CD4-positive, alpha-beta T cell (primary cell): ENCODE measurements around the gene MORC3. TPM values are rescaled to one million over a fixed set of nuclear protein-coding genes. Genes with fewer than 3 reads are reported as not detected.

Experiments
- ATAC-seq: fragments of 200-7000 bp; cut with Tn5 transposase; one replicate; pipeline ENCODE4 v1.10.0; 2022; ENCODE audit warnings: mild to moderate bottlenecking; ENCODE audit not compliant: poor library complexity
- CTCF ChIA-PET: fragments of 350-600 bp; sonication (Branson Sonifier 250); formaldehyde crosslinking; loops from one replicate; lab custom pipeline; 2021; ENCODE audit warnings: antibody characterized with exemption, inconsistent platforms; lab: Charles Lee
- POLR2A ChIA-PET: fragments of 350-600 bp; sonication (Branson Sonifier 250); formaldehyde crosslinking; loops from one replicate; lab custom pipeline; 2021; ENCODE audit warnings: antibody characterized with exemption, inconsistent platforms; lab: Charles Lee
- DNase-seq, 14 experiments: peaks; one replicate each; pipeline ENCODE4 v3.0.0-alpha.2; 2013 to 2020; ENCODE audit warnings: mixed read lengths in 2 of 14
- H3K27ac ChIP-seq, 2 donors: one replicate each; pipeline versions ENCODE4 v1.5.1 to v1.7.0; 2013; ENCODE audit warnings: low read length in 2 of 2, low read depth in 1 of 2, mild to moderate bottlenecking in 1 of 2
- H3K27me3 ChIP-seq, 2 experiments: 1 replicate in 1 of 2; 2 replicates in 1 of 2; pipeline versions ENCODE4 v1.6.1 to v1.7.0; 2013; ENCODE audit warnings: low read length in 2 of 2, control low read depth in 1 of 2, mild to moderate bottlenecking in 1 of 2, moderate library complexity in 1 of 2; ENCODE audit not compliant: insufficient read depth in 2 of 2, control insufficient read depth in 1 of 2
- H3K36me3 ChIP-seq: one replicate; pipeline ENCODE4 v1.6.1; 2013; ENCODE audit warnings: low read length, control low read depth; ENCODE audit not compliant: insufficient read depth
- H3K4me1 ChIP-seq: one replicate; pipeline ENCODE4 v1.6.1; 2013; ENCODE audit warnings: low read length, control low read depth; ENCODE audit not compliant: insufficient read depth
- H3K4me3 ChIP-seq: one replicate; pipeline ENCODE4 v1.5.1; 2013; ENCODE audit warnings: mild to moderate bottlenecking, low read length, moderate library complexity
- H3K9me3 ChIP-seq, 2 experiments: 1 replicate in 1 of 2; 2 replicates in 1 of 2; pipeline versions ENCODE4 v1.6.1 to v1.7.0; 2013; ENCODE audit warnings: low read length in 2 of 2, mild to moderate bottlenecking in 2 of 2, control low read depth in 1 of 2, moderate library complexity in 1 of 2; ENCODE audit not compliant: control insufficient read depth in 1 of 2, insufficient read depth in 1 of 2
- H3K27ac Mint-ChIP-seq: one replicate; pipeline ENCODE4 v1.8.0; 2020; ENCODE audit warnings: mixed read lengths
- H3K27me3 Mint-ChIP-seq: one replicate; pipeline ENCODE4 v1.8.0; 2021; ENCODE audit warnings: mixed read lengths
- H3K36me3 Mint-ChIP-seq: one replicate; pipeline ENCODE4 v1.8.0; 2021; ENCODE audit warnings: low read depth, mixed read lengths
- H3K4me1 Mint-ChIP-seq: one replicate; pipeline ENCODE4 v1.8.0; 2021; ENCODE audit warnings: low read depth, mixed read lengths
- H3K4me3 Mint-ChIP-seq: one replicate; pipeline ENCODE4 v1.8.0; 2020; ENCODE audit warnings: mild to moderate bottlenecking, mixed read lengths
- H3K9me3 Mint-ChIP-seq: one replicate; pipeline ENCODE4 v1.8.0; 2020; ENCODE audit warnings: mixed read lengths
- intact Hi-C, 2 experiments: fragments of 100-400 bp; cut with DNase I in 1 of 2; cut with micrococcal nuclease in 1 of 2; formaldehyde crosslinking; loops; one replicate each; pipeline versions ENCODE4 v1.15.1 to v1.9.0; 2023 to 2025; cut with DNase I, micrococcal nuclease
- total RNA-seq, 174 experiments: library from RNA in 2 of 174; stranded (reverse) in 2 of 174; gene quantifications; one replicate each; pipeline ENCODE4 v1.2.3 and lab custom pipeline; 2021 to 2026
- TF ChIP-seq, protein P1 (sequence below): fragments of 200-600 bp; IDR thresholded peaks from one replicate; pipeline ENCODE4 v1.8.0; 2022; ENCODE audit warnings: antibody characterized with exemption, mild to moderate bottlenecking

Gene MORC3
- total RNA-seq, 2 experiments from 2014 or later = 70.2 to 71.0 TPM

DNA sequence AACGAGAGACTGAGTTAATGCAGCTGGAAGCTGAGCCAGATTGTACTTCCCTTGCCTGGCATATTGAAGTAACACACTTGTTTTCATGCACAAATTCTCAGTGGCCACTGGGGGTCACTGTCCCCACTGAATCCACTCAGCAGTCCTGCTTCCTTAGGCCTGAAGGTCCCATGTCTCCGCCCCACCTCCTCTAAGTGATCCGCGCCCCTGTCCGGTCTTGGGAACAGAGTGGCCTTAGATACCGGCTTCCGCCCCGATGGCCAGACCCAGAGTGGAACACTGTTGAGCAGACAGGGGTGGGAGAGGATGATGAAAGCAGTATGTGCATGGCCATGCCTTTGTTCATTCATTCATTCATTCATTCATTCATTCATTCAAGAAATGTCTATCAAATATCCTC is 100.0 kb downstream of the MORC3 start:
- DNase-seq (peak in 11 of 14 experiments; percentile 10 to 64 (median 30)), ATAC-seq (peak; percentile 49)
- Histone ChIP-seq H3K9me3 (no peaks in the 10 kb centered on the region), H3K27ac (no peak overlapping the region), H3K4me1 (no peaks in the 10 kb centered on the region), H3K4me3 (no peak overlapping the region), H3K27me3 (no peaks in the 10 kb centered on the region), H3K36me3 (peaks cover 7% of the 10 kb centered on the region)
- H3K36me3 Mint-ChIP-seq = peaks cover 11% of the 10 kb centered on the region
- H3K27me3 Mint-ChIP-seq = no peaks in the 10 kb centered on the region
- POLR2A ChIA-PET = no interaction called here
- H3K4me1 Mint-ChIP-seq = no peaks in the 10 kb centered on the region
- H3K9me3 Mint-ChIP-seq = no peaks in the 10 kb centered on the region
- no peak overlapping the region for H3K4me3 Mint-ChIP-seq
- CTCF ChIA-PET = no interaction called here
- TF ChIP-seq, protein P1, sequence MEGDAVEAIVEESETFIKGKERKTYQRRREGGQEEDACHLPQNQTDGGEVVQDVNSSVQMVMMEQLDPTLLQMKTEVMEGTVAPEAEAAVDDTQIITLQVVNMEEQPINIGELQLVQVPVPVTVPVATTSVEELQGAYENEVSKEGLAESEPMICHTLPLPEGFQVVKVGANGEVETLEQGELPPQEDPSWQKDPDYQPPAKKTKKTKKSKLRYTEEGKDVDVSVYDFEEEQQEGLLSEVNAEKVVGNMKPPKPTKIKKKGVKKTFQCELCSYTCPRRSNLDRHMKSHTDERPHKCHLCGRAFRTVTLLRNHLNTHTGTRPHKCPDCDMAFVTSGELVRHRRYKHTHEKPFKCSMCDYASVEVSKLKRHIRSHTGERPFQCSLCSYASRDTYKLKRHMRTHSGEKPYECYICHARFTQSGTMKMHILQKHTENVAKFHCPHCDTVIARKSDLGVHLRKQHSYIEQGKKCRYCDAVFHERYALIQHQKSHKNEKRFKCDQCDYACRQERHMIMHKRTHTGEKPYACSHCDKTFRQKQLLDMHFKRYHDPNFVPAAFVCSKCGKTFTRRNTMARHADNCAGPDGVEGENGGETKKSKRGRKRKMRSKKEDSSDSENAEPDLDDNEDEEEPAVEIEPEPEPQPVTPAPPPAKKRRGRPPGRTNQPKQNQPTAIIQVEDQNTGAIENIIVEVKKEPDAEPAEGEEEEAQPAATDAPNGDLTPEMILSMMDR = peak; percentile 44
- H3K27ac Mint-ChIP-seq = no peak overlapping the region
- intact Hi-C loops = loop anchor here in 1 of 2 experiments (10.0 kb wide), 1 partner anchor 505 kb away; no protein-coding TSS in a partner anchor

DNA sequence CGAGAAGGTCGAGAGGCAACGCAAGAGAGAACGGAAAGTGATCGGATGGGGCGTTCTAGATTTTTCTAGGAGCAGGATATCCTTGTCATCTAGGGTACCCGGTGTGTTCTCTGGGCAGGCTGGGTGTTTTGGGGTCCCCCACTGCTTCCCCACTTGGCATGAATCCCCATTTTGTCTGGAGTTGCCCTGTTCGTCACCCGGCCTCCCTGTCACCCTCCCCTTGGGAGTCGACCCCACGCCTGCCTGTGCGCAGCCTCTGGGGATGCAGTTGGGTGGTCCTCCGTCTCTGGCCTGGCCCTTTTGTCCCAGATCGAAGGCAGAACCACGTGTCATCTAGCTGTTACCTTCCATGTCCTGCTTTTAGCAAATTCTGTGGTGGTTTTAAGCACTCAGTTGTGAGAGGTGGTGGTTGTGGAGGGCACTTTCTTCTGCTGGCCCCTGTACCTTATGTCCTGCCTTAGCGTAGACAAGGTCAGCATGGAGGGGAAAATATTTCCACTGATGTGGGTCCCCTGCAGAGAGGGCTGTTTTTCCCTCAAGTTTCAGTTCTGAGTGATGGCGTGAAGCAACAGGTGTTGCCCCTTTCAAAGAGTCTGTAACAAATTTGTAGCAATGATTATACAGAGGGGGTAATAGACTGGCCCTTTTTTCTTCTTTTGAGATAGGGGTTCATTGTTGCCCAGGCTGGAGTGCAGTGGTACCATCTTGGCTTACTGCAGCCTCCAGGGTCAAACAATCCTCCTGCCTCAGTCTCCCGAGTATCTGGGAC is 100.8 kb downstream of the MORC3 start:
- H3K4me1 Mint-ChIP-seq = no peaks in the 10 kb centered on the region
- H3K27me3 ChIP-seq = no peaks in the 10 kb centered on the region
- no peak overlapping the region for H3K27ac ChIP-seq
- TF ChIP-seq, protein P1 = no peak
- H3K36me3 ChIP-seq = peaks cover 7% of the 10 kb centered on the region
- peaks cover 11% of the 10 kb centered on the region for H3K36me3 Mint-ChIP-seq
- no peaks in the 10 kb centered on the region for H3K9me3 Mint-ChIP-seq
- POLR2A ChIA-PET = no interaction called here
- no peaks in the 10 kb centered on the region for H3K9me3 ChIP-seq
- no peak overlapping the region for H3K4me3 Mint-ChIP-seq
- H3K4me3 ChIP-seq = no peak overlapping the region
- CTCF ChIA-PET = no interaction called here
- H3K27ac Mint-ChIP-seq = no peak overlapping the region
- ATAC-seq (no peak), DNase-seq (no peak)
- intact Hi-C loops = loop anchor here in 1 of 2 experiments (10.0 kb wide), 1 partner anchor 504 kb away; no protein-coding TSS in a partner anchor
- H3K4me1 ChIP-seq = no peaks in the 10 kb centered on the region
- H3K27me3 Mint-ChIP-seq = no peaks in the 10 kb centered on the region

DNA sequence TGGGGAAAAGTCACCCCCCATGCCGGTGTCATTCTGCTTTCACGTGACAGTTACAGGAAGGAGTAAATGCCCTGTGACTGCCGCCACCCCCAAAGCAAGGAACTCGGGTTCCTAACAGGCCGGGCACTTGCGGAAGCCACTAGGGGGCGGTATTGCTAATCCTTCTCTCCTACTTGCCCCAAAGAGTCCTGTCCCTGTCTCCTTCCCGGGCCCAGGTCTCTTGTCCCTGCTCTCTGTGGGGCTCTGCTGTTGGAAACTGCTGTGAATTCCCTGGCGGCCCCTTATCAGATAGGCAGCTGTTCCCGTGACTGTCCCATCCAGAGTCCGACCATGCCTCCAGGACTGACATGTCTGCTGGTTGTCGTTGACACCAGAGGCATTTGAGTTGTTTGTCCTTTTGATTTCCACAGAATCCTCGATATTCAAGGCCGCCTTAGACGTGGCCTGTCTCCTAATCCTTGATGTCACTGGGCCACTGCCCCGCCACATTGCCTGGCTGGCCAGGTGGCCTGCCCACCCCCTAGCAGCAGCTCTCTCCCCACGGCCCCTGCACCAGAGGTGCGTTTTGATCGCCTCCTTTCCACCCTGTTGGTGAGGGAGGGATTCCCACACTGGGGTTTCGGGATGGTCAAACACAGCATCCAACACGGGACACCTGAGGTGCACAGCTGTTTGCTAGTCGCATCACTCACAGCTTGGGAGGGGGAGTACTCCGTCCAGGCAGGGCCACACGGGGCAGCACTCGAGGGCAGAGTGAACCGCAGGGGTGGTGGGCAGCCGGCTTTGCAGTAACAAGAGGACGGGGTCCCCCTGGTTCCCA is 102.5 kb downstream of the MORC3 start:
- no peaks in the 10 kb centered on the region for H3K36me3 ChIP-seq
- H3K4me3 ChIP-seq = no peak overlapping the region
- H3K4me1 ChIP-seq = no peaks in the 10 kb centered on the region
- Mint-ChIP-seq H3K4me1 (no peaks in the 10 kb centered on the region), H3K4me3 (no peak overlapping the region), H3K36me3 (no peaks in the 10 kb centered on the region), H3K9me3 (no peaks in the 10 kb centered on the region), H3K27ac (no peak overlapping the region), H3K27me3 (no peaks in the 10 kb centered on the region)
- H3K27me3 ChIP-seq = no peaks in the 10 kb centered on the region
- H3K9me3 ChIP-seq = no peaks in the 10 kb centered on the region
- intact Hi-C loops = loop anchor here in 1 of 2 experiments (10.0 kb wide), 1 partner anchor 502 kb away; no protein-coding TSS in a partner anchor
- TF ChIP-seq, protein P1 = peak; percentile 25
- ChIA-PET CTCF (no interaction called here), POLR2A (no interaction called here)
- H3K27ac ChIP-seq = no peak overlapping the region
- ATAC-seq = no peak
- DNase-seq = peak in 4 of 14 experiments; percentile 10 to 56 (median 52)
